Measurements from ENCODE around the gene TMEM184A. TPM values are rescaled to one million over a fixed set of nuclear protein-coding genes. Genes with fewer than 3 reads are reported as not detected.

Gene TMEM184A
- total RNA-seq, 4 donors from 2014 or later = 0.44 to 3.0 (median 0.70) TPM

DNA sequence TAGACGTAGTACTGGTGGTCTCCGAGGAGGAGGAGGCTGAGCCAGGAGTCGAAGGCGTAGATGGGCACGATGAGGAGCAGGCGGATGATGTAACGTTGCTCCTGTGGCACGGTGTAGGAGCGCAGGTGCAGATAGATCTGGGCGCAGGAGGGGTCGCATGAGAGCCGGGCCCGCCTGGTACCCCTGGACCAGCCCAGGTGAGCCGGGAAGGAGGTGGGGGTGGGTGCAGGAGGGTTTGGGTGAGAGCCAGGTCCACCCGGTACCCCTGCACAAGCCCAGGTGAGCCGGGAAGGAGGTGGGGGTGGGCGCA, 5.2 kb downstream of the TMEM184A start:
- no peaks in the 10 kb centered on the region for H3K27me3 ChIP-seq
- H3K4me1 ChIP-seq = peaks cover 0 to 9% of the 10 kb centered on the region in 2 donors
- TF ChIP-seq, protein P1, sequence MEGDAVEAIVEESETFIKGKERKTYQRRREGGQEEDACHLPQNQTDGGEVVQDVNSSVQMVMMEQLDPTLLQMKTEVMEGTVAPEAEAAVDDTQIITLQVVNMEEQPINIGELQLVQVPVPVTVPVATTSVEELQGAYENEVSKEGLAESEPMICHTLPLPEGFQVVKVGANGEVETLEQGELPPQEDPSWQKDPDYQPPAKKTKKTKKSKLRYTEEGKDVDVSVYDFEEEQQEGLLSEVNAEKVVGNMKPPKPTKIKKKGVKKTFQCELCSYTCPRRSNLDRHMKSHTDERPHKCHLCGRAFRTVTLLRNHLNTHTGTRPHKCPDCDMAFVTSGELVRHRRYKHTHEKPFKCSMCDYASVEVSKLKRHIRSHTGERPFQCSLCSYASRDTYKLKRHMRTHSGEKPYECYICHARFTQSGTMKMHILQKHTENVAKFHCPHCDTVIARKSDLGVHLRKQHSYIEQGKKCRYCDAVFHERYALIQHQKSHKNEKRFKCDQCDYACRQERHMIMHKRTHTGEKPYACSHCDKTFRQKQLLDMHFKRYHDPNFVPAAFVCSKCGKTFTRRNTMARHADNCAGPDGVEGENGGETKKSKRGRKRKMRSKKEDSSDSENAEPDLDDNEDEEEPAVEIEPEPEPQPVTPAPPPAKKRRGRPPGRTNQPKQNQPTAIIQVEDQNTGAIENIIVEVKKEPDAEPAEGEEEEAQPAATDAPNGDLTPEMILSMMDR (IDR thresholded peaks at IDR 0.05) = no peak
- TF ChIP-seq POLR2A (IDR thresholded peaks at IDR 0.05) = no peak
- WGBS, 2 donors = 88 to 93% methylated on average over 13 of the region's 17 CpGs
- no peak overlapping the region for H3K27ac ChIP-seq
- intact Hi-C loops (cut with DNase I) = no loop called here
- DNase-seq = no peak
- no peaks in the 10 kb centered on the region for H3K9me3 ChIP-seq
- H3K4me3 ChIP-seq (replicated peaks in 1 of 3) = no peak overlapping the region
- no peaks in the 10 kb centered on the region for H3K36me3 ChIP-seq

DNA sequence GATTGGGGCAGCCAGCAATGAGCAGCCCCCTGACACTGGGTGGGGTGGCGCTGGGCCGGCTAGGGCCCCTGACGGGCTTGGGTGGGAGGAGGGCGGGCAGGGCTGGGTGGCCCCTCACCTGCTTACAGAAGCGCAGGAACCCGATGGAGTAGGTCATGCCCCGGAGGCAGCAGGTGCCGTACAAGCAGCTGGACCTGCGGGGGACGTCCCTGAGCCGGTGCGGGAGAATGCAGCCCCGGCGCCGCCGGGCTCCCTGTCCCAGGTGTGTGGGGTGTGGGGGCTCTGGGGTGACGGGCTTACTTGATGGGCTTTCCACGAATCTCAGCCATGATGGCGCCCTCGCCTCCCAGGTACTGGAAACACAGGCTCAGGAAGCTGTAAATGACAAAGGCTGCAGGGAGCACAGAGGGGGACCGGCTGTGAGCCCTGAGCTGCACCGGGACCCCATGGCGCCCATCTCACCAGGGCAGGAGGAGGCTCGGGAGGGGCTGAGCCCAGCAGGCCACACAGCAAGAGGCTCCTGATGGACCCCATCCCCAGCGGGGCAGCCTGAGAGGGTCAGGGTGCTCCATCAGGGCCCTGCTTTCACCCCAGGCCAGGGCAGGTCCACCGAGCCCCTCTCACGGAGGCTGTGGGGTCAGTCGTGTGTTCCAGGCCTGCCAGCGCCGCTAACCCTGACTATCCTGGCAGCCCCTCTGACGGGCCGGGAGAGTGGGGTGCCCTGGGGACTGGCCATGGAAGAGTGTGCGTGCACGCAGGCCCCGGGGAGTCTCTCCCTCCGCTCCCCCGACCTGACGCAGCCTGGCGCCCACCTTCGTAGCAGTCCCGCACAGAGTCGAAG, 5.8 kb downstream of the TMEM184A start:
- intact Hi-C loops (cut with DNase I) = no loop called here
- 93 to 95% methylated on average over 16 to 26 of the region's 42 CpGs for WGBS, 2 donors
- H3K36me3 ChIP-seq = no peaks in the 10 kb centered on the region
- H3K4me1 ChIP-seq = peaks cover 0 to 3% of the 10 kb centered on the region in 2 donors
- H3K27ac ChIP-seq = no peak overlapping the region
- no peak for DNase-seq
- H3K27me3 ChIP-seq = no peaks in the 10 kb centered on the region
- TF ChIP-seq, protein P1 (IDR thresholded peaks at IDR 0.05) = no peak
- TF ChIP-seq POLR2A (IDR thresholded peaks at IDR 0.05) = no peak
- H3K4me3 ChIP-seq (replicated peaks in 1 of 3) = no peak overlapping the region
- no peaks in the 10 kb centered on the region for H3K9me3 ChIP-seq

DNA sequence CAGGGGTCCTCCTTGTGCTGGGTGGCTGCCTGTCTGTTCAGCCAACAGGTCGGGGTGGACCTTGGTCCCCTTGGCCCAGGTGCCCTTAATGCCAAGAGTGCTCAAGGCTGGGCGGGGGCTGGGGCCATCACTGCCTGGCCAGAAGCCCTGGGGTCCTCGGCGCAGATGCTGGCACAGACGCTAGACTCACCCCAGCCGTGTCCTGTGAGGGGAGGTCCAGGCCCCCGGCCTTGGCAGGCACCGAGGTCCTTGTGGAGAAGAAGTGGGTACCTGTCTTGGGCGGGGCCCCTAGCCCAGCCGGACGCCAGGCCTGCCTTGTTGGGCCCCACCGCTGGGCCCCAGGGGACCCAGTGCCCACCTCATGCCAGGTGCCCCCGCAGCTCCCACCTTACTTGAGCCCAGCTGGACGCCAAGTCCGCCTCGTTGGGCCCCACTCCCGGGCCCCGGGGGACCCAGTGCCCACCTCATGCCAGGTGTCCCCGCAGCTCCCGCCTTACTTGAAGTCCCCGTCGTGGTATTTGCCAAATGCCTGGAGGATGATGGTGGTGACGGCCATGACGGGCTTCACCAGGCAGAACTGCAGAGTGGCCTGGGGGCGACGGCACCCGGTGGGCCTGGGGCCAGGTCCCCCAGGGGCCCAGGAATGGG, 6.5 kb downstream of the TMEM184A start:
- intact Hi-C loops (cut with DNase I) = no loop called here
- Histone ChIP-seq H3K27me3 (no peaks in the 10 kb centered on the region), H3K4me3 (replicated peaks in 1 of 3) (no peak overlapping the region), H3K4me1 (no peaks in the 10 kb centered on the region), H3K9me3 (no peaks in the 10 kb centered on the region), H3K36me3 (no peaks in the 10 kb centered on the region), H3K27ac (no peak overlapping the region)
- TF ChIP-seq POLR2A (IDR thresholded peaks at IDR 0.05) = no peak
- TF ChIP-seq, protein P1 (IDR thresholded peaks at IDR 0.05) = no peak
- DNase-seq = no peak
- 83 to 93% methylated on average over 15 to 19 of the region's 27 CpGs for WGBS, 2 donors

DNA sequence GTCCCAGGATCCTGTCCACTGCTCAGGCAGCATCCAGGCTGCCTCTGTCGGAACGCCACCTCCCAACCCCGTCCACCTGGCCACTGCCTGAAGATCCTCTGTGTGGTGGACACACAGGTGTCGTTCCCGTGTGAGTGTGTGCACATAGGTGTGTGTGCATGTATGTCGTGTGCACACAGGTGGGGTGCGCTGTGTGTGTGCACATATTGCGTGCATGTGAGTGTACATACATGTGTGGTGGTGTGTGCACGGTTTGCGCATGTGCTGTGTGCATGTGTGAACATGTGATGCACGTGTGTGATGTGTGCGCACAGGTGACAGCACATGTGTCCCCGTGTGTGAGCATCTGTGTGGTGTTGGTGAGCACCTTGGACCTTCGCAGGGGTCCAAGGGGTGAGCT, 7.1 kb downstream of the TMEM184A start:
- Histone ChIP-seq H3K36me3 (no peaks in the 10 kb centered on the region), H3K9me3 (no peaks in the 10 kb centered on the region), H3K27ac (no peak overlapping the region), H3K4me3 (replicated peaks in 1 of 3) (no peak overlapping the region), H3K4me1 (no peaks in the 10 kb centered on the region), H3K27me3 (no peaks in the 10 kb centered on the region)
- intact Hi-C loops (cut with DNase I) = no loop called here
- no peak for TF ChIP-seq POLR2A (IDR thresholded peaks at IDR 0.05)
- TF ChIP-seq, protein P1 (IDR thresholded peaks at IDR 0.05) = no peak
- no peak for DNase-seq
- 80 to 89% methylated on average over 9 to 14 of the region's 14 CpGs for WGBS, 2 donors

DNA sequence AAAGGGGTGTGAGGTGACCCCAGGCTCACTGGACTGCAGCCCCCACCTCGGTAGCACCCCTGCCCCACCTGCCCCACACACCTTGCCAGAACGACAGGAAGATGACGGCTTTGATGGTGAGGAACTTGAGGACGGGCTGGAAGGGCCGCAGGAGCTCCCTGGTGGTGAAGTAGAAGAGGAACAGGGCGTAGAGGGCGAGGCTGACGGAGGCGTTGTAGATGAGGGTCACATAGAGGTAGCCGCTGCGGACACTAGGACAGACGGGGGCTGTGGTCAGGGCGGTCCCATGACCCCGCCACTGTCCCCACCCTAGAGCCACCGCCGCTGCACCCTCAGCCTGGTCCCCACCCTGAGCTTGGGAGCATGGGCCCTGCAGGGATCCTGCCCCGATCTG, 7.6 kb downstream of the TMEM184A start:
- no peaks in the 10 kb centered on the region for H3K36me3 ChIP-seq
- no peak overlapping the region for H3K27ac ChIP-seq
- H3K4me3 ChIP-seq (replicated peaks in 1 of 3) = no peak overlapping the region
- H3K27me3 ChIP-seq = no peaks in the 10 kb centered on the region
- TF ChIP-seq POLR2A (IDR thresholded peaks at IDR 0.05) = no peak
- 82 to 83% methylated on average over 15 to 17 of the region's 17 CpGs for WGBS, 2 donors
- H3K9me3 ChIP-seq = no peaks in the 10 kb centered on the region
- intact Hi-C loops (cut with DNase I) = no loop called here
- H3K4me1 ChIP-seq = no peaks in the 10 kb centered on the region
- DNase-seq = no peak

All from thyroid gland (tissue), 4 donors.